ENCODE measurements around the gene RERE.

The RERE gene

DNA sequence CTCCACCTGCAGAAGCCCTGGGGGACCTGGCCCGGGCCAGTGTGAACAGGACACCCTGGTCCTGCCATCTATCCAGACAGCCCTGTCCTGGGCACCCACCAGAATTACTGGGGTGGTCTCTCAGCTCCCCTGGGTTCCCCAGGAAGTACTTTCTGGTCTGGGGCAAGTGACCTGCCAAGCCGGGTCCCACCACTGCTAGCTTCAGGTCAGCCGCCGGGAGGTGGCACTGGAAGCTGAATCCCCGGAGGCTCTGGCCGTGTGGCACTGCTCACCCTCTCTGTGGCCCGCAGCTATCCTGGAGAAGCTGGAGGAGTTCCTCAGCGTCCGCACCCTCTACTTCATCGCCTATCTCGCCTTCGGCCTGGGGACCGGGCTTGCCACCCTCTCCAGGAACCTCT lies 478.2 kb downstream of the RERE start:
- FAIRE-seq: no peak

DNA sequence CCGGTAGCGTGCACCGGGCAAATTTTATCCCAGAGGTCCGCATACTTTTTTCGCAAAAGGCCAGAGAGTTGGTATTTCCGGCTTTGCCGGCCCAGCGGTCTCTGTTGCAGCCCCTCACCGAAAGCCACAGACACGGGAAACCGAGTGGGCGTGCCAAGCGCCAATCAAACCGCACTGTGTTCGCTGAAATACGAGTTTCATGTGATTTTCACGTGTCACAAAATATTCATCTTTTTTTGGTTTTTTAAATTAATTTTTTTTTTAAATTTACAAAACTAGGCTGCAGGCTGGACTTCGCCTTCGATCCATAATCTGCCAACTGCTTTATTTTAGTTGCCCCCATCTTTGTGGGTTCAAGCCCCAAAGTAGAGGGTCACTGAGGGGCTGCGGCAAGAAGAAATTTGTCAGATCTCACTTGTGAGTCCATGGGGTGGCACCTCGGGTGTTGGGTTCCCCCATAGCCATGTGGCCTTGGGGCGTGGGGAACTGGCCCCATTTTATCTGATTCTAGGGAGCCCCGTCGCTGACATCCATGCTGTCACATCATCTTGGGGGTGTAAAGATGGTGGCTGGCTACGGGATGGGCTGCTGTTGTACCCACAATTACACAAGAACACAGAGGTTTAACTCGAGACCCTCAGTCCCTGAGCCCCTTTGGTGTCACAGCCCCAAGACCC lies 478.8 kb downstream of the RERE start:
- FAIRE-seq: no peak

DNA sequence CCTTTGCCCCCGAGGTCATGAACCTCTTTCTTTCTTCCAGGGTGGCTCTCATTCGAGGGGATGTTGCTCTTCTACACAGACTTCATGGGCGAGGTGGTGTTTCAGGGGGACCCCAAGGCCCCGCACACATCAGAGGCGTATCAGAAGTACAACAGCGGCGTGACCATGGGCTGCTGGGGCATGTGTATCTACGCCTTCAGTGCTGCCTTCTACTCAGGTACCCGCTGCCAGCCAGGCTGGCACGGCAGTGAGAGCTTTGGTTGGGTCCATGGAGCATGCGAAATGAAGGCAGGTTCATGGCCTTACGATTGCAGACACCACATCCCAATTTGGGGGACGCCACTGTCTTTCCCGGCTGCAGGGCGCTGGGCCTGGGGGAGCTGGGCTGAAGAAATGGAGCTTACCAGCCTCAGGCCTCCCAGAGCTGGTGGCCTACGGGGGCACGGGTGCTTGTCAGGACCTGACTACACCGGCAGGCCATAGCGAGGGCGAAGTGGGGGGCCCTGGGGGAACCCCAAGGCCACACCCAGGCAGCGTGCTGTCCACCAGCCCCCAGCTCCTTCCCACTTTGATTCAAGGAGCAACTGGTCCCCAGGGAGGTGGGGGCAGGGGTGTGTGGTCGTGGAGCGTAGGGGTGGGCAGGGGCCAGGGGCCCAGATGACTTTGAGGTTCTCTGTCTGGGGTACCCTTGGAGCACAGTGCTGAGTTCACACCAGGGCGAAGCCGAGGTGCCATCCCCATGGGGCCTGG lies 479.5 kb downstream of the RERE start:
- FAIRE-seq: no peak

DNA sequence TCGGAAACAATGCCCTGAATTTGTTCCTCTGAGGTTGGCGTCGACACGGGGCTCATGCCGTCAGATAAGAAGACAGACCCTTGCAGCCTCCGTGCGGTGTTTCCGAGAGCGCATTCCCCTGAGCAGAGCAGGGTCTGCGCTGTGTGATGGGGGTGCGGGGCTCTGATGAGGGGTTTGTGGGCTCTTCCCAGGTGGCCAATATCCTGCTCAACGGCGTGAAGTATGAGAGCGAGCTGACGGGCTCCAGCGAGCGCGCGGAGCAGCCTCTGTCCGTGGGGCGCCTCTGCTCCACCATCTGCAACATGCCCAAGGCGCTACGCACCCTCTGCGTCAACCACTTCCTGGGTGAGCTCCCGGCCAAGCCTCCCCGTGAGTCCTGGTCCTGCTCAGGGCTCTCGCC lies 482.2 kb downstream of the RERE start:
- FAIRE-seq: no peak

DNA sequence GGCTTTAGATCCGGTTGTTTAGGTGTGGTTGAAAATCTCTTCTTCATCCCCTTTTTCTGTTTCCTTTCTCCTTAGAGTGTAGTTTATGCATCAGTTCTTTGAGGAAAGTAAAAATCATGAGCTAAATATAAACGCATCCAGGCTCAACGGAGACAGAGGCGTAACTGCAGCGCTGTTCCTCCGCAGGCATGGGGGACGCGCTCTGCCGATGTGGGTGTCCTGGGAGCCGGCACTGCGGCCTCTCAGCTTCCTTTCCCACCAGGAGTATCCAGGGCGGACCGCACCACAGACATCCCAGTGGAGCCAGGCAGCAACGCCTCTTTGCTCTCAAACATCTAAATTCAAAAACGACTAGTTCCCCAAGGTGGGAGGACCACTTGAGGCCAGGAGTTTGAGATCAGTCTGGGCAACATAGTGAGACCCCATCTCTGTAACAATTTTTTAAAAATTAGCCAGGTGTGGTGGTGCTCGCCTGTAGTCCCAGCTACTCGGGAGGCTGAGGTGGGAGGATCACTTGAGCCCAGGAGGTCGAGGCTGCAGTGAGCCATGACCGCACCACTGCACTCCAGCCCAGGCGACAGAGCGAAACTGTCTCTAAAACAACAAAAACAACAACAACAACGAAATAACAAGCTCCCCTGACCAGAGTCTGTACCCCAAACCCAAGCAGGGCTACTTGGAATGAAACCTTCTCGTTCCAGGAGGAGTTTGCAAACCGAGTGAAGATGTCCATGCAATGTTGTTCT lies 483.2 kb downstream of the RERE start:
- FAIRE-seq: no peak

DNA sequence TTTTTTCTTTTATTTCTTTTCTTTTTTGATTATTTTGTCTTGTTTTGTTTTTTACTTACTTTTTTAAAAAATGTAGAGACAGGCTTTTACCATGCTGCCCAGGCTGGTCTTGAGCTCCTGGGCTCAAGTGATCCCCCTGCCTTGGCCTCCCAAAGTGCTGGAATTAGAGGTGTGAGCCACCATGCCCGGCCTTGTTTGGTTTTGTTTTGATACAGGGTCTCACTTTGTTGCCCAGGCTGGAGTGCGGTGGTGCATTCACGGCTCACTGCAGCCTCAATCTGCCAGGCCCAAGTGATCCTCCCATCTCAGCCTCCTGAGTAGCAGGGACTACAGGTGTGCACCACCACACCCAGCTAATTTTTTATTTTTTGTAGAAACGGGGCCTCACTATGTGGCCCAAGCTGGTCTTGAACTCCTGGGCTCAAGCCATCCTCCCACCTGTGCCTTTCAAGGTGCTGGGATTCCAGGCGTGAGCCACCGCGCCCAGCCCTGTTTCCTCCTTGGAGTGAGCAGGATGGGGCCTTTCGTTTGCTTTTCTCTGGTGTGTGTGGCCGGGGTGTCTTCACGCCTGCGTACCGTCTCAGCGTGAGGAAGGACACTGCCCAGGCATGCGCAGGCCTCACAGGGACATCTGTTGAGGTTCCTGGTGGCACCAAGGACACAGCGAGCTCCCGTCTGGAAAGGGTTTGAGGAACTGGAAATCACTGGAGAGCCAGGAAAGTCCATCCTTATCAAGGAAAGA lies 484.0 kb downstream of the RERE start:
- FAIRE-seq: no peak

DNA sequence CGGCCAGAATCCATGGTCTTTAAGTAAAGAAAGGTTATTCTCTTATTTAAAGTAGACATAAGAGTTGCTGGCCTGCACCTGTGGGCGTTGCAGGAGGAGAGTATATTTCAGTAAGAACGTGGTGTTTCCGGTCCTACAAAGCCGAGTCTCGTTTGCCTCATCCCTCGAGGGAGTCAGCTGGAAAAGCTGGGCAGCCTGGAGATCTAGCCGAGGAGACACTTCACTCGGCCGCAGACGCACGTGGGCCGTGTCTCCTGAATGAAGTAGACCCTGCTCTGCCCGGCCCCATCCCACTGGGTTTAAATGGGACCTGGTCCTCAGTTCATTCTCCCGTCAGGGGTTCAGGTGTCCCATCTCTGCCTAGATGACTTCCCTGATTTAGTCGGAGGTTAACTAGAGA lies 484.6 kb downstream of the RERE start:
- no peak for FAIRE-seq

DNA sequence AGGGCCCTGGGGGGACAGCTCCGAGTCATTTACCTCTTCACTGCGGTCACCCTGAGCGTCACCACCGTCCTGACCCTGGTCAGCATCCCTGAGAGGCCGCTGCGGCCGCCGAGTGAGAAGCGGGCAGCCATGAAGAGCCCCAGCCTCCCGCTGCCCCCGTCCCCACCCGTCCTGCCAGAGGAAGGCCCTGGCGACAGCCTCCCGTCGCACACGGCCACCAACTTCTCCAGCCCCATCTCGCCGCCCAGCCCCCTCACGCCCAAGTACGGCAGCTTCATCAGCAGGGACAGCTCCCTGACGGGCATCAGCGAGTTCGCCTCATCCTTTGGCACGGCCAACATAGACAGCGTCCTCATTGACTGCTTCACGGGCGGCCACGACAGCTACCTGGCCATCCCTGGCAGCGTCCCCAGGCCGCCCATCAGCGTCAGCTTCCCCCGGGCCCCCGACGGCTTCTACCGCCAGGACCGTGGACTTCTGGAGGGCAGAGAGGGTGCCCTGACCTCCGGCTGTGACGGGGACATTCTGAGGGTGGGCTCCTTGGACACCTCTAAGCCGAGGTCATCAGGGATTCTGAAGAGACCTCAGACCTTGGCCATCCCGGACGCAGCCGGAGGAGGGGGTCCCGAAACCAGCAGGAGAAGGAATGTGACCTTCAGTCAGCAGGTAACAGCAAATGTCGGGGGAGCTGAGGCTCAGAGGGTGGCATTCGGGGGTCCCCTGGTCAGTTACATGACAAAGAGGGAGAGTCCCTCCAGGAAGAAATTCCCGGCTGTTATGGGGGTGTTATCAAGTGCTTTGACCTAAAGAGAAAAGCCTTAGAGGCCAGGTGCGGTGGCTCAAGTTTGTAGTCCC lies 486.9 kb downstream of the RERE start:
- FAIRE-seq: no peak

DNA sequence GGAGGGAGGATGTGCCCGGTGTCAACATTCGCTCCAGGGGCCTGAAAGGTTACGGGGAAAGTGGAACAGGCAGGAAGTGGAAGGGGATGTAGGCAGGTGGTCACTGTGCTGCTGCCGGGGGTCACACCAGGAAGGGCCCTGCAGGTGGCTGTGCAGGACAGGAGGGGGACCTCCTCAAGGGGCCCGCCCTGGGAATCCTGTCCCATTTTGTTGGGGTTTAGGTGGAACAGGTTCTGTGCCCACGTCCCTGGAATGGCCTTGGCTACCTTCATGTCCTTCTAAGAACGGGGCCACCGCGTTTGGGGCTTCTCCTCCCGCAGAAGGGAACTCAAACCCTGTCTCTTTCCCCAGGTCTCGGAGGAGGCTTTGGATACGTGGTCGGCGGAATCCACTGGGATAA lies 487.6 kb downstream of the RERE start:
- FAIRE-seq: no peak

DNA sequence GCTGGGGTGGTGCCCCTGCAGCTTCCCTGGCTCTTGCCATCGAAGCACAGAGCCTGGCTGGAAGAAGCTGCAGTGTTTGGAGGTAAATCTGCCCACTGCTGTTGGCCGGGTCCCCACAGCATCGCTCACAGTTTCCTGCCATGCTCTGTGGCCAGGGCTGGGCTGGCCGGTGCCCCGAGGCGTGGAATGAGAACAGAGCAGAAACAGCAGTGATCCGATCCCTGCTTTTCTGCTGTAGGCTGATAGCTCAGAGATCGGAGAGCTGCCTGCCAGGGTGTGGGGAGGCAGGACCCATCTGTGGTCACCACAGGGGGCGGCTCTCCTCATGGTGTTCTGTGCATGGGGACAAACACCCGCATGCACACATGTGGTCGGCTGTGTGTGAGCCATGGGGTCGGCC lies 488.0 kb downstream of the RERE start:
- no peak for FAIRE-seq

DNA sequence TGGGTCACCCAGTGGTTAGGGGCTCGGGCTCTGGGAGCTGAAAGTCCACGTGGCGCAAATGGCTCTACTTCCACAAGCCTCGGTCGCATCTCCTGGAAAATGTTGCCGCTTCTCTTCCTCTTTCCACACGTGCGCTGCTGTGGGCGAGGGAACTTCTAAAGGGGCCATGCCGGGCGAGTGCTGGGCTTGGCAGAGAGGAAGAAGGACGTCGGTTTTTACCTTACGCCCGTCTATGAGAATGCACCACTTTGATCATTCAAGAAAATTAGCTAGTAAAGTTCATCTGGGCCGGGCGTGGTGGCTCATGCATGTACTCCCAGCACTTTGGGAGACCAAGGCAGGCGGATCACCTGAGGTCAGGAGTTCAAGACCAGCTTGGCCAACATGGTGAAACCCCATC lies 489.2 kb downstream of the RERE start:
- no peak for FAIRE-seq

DNA sequence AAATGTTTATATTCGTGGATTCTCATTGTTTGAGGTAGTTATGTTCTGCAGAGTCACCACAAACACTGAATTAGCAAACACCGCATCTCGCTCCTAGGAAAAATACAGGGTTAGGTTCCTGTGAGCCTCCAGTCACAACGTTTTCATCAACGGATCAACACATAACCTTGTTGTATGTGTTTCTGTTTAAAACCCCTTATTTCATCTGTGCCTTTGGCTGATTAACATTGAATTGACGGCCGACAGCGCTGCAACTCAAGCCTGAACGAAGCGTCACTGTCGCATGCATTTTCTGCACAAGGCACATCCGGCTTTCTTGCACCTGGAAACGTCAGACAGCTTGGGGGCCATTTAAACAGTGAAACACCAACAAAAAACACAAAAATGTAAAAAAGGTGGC lies 491.2 kb downstream of the RERE start:
- FAIRE-seq: no peak

DNA sequence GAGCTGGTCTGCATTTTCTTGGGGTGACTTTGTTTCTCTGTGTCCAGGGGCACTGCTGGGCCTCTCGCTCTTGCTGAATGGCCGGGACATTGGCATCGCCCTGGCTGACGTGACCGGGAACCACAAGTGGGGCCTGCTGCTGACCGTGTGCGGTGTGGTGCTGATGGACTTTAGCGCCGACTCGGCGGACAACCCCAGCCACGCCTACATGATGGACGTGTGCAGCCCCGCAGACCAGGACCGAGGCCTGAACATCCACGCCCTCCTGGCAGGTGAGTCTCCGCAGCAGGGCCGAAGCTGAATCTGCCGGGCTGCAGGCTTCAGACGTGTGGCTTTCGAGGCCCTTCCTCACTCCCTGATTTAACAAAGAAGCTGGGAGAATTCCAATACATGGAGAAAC lies 491.7 kb downstream of the RERE start:
- no peak for FAIRE-seq

DNA sequence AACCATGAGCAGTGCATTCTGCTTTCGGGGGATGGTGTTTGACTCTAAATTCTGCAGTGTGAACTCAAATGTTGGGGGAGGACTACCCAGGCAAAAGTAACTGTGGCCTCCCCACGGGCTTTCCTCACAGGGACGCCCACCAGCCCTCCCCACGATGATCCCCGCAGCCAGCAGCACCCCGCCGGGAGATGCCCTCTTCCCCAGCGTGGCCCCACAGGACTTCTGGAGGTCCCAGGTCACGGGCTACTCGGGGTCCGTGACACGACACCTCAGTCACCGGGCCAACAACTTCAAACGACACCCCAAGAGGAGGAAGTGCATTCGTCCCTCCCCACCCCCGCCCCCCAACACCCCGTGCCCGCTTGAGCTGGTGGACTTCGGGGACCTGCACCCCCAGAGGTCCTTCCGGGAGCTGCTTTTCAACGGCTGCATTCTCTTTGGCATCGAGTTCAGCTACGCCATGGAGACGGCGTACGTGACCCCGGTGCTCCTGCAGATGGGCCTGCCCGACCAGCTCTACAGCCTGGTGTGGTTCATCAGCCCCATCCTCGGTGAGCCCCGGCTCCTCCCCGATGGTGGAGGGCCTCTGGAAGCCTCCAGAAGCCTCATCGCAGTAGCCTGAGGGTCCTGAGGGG lies 493.1 kb downstream of the RERE start:
- FAIRE-seq: no peak

DNA sequence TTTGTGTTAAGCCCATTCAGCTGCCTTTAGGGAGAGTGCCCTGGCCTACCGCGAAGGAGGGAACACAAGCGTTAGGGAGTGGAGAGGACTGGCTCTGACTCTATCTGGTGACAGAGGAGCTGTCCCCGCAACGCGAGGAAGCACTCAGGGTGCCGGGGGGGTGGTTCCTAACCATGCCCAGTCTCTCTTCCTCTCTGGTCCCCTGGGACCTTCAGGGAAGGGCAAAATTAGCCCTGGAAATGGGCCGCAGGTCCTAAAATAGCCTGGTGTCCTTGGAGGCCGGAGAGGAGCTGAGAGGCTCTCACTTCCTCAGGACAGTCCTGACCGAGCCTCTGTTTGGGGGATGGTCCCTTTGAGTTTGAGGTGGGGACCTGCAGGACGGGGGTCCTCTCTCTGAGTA lies 493.7 kb downstream of the RERE start:
- FAIRE-seq: no peak

DNA sequence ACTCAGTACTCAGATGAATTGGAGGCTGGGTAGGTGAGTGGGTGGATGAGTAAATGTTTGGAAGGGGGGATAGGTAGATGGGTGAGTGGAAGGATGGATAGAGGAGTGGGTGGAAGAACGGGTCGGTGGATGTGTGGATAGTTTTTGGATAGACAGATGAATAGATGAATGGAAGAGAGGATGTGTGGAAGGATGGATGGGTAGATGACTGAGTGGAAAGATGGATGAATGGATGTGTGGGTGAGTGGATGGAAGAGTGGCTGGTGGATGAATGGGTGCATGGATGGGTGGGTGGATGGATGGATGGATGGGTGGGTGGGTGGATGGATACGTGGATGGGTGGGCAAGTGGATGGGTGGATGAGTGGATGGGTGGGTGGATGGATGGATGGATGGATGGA lies 495.8 kb downstream of the RERE start:
- no peak for FAIRE-seq

DNA sequence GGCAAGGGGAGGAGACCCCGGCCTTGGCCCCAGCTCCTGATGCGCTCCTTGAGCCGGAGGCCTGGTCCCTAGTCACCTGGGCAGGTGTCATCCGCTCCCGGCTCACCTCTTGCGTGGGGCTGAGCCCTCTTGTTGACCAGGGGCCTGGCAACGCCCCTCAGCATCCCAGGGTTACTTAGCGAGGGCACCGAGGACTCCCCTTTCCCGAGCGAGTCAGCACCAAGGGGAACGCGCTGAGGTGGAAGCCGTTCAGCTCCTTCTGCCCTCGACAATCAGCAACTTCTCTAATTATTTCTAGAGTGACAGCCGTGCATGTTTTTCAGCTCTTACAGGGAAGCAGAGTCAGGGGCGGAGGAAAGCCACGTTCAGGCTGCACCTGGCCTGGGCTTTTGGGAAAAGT lies 499.0 kb downstream of the RERE start:
- no peak for FAIRE-seq

DNA sequence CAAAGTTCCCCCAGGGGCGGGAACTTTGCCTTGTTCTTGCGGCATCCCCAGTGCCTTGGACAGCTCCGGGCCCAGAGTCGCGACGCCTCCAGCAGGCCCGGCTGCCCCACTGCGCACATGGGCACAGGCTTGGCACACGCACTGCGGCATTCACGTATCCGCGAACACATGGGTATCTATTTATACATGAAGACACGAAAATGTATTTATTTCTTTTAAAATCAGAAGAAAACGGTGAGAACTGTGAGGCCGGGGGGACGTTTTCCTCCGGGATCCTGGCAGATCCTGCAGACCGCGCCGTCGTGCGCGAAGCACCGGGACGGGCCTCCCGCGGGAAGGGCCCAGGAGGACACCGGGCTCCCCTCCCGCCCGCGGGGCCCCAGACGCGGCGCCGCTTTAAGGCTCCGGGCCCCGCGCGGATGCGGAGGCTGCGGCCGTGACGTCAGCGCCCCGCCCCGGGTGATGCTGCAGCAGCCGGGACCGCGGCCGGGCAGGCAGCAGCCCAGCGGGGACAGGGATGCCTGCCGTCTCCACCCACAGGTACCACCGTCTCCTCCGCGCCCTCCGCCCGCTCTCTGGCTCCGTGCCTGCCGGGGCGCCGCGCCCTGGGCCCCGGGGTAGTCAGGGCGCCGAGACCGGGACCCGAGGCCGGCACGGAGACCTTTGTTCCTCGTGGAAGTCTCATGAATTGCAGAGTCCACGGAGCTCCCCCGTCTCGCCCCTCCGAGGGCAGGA lies 499.6 kb downstream of the RERE start, which contains the start of gene SLC45A1:
Gene SLC45A1 (plus strand): TSS at position 468 of the 735 bp plus-strand sequence. CDS start 6,216 bp downstream, outside the sequence.
- no peak for FAIRE-seq

DNA sequence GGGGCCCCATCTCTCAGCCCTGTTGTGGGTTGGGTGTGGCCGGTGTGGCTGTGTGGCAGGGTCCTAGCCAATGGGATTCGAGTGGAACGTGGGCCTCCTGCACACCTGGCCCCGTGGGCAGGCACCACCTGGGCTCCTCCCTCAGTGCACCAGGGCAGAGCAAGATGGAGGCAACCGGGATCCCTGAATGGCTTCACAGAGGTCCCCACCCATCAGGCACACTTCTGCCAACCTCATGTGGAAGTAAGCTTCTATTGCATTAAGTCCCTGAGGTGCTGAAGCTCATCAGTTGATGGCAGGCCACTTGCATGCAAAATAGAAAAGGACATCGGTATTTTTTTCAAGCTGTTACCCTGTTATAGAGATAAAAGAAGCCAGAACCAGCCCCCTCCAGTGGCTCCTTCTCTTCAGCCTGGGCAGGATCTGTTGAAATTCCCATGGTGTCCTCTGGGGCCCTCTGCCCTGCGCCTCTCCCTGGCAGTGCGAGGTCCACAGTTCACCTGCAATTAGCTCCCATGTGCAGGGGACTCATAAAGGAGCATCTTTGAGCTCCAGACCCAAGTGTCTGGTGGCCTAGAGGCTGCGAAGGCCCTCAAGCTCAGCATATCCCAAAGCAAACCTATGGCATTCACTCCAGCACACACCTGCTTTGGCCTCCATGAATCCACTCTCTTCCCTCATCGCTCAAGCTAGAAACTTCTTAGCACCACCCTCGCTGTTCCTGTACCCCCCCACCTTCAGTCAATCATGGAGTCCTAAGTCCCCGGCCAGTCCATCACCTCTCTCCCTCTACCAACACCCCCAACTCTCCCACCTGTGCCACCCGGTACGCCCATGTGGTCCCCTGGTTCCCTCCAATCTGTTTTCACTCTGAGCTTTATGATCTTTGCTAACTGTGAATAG lies 501.6 kb downstream of the RERE start:
- no peak for FAIRE-seq
